Measurements from ENCODE around the gene NPM1. TPM values are rescaled to one million over a fixed set of nuclear protein-coding genes. Genes with fewer than 3 reads are reported as not detected.

The NPM1 gene
- total RNA-seq, 1 experiment from 2014 or later, result 3,122 TPM

DNA sequence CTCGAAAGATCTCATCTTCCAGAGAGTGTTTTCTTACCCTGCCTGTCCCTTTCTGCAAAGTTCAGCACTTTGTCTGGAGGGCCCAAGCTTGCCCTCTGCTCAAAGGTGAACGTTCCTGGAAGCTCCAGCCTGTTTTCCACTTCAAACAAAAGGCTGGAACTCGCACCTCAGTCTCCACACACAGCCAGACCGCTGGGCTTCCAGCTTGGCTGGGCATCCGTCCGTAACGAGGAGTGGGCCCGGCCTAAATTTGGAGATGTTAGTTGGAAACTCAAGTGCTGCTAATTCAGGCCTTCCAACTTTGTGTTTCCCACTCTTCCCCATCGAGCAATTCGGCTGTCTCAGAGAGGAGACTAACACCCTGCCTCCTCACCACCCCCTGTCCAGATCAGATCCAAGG is 66.9 kb downstream of the NPM1 start:
- Histone ChIP-seq H3K4ac (ENCODE audit: low read depth, low read length) (no peak overlapping the region), H3K27me3 (ENCODE audit: insufficient read depth, low read length) (no peaks in the 10 kb centered on the region), H4K91ac (ENCODE audit: insufficient read length, low read depth, low read length) (no peak overlapping the region), H3K4me1 (ENCODE audit: insufficient read depth, low read length) (peaks cover 5% of the 10 kb centered on the region; the same call in 1 of the 2 replicates), H4K20me1 (ENCODE audit: control insufficient read depth, insufficient read depth, insufficient read length) (no peaks in the 10 kb centered on the region), H2BK20ac (ENCODE audit: low read depth, low read length, poor library complexity, severe bottlenecking) (no peak overlapping the region), H2BK15ac (ENCODE audit: low read depth, low read length) (no peak overlapping the region), H3K56ac (ENCODE audit: insufficient read length, low read depth, low read length) (no peak overlapping the region), H4K8ac (replicated peaks; ENCODE audit: insufficient read length, low read depth, low read length) (no peak overlapping the region), H2BK12ac (ENCODE audit: insufficient read length, low read depth, low read length) (no peak overlapping the region), H2BK5ac (ENCODE audit: insufficient read length, low read length) (no peak overlapping the region), H3K23me2 (ENCODE audit: insufficient read length, low read depth, low read length, poor library complexity, severe bottlenecking) (no peaks in the 10 kb centered on the region), H3K14ac (ENCODE audit: insufficient read depth, low read length) (no peak overlapping the region), H3T11ph (ENCODE audit: low read length) (no peak overlapping the region), H3K79me2 (ENCODE audit: insufficient read depth, low read length) (no peaks in the 10 kb centered on the region), H2BK120ac (ENCODE audit: low read depth, low read length, poor library complexity, severe bottlenecking) (no peak overlapping the region), H3K27ac (ENCODE audit: insufficient read length, low read depth, low read length) (no peak overlapping the region), H4K5ac (ENCODE audit: insufficient read length, low read depth, low read length) (no peak overlapping the region), H3K18ac (ENCODE audit: insufficient read length, low read depth, low read length) (no peak overlapping the region), H3K79me1 (ENCODE audit: insufficient read depth, low read depth, low read length, poor library complexity, severe bottlenecking) (no peaks in the 10 kb centered on the region), H3K23ac (ENCODE audit: insufficient read length, low read depth, low read length) (no peak overlapping the region), H2AFZ (ENCODE audit: low read length) (no peak overlapping the region), H2AK5ac (ENCODE audit: insufficient read length, low read length) (no peak overlapping the region), H3K9ac (ENCODE audit: extremely low read depth, insufficient read length, low read length) (no peak overlapping the region), H3K9me3 (ENCODE audit: control insufficient read depth, low read depth, low read length) (no peaks in the 10 kb centered on the region), H3K4me2 (ENCODE audit: insufficient read depth, insufficient read length, low read length) (no peak overlapping the region)
- Mint-ChIP-seq H3K27me3 (ENCODE audit: low read depth) (peaks cover 28% of the 10 kb centered on the region), H3K27ac (peak overlapping the region in 1 of 3 experiments; percentile 49; a peak in 1 of 7 replicates), H3K36me3 (ENCODE audit: insufficient read depth in 1 of 3, low read depth in 3 of 3) (no peaks in the 10 kb centered on the region), H3K4me1 (peaks cover 31 to 43% of the 10 kb centered on the region in 2 experiments), H3K4me3 (no peak overlapping the region), H3K9me3 (no peaks in the 10 kb centered on the region)
- TF ChIP-seq, protein P1, sequence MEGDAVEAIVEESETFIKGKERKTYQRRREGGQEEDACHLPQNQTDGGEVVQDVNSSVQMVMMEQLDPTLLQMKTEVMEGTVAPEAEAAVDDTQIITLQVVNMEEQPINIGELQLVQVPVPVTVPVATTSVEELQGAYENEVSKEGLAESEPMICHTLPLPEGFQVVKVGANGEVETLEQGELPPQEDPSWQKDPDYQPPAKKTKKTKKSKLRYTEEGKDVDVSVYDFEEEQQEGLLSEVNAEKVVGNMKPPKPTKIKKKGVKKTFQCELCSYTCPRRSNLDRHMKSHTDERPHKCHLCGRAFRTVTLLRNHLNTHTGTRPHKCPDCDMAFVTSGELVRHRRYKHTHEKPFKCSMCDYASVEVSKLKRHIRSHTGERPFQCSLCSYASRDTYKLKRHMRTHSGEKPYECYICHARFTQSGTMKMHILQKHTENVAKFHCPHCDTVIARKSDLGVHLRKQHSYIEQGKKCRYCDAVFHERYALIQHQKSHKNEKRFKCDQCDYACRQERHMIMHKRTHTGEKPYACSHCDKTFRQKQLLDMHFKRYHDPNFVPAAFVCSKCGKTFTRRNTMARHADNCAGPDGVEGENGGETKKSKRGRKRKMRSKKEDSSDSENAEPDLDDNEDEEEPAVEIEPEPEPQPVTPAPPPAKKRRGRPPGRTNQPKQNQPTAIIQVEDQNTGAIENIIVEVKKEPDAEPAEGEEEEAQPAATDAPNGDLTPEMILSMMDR (conservative IDR thresholded peaks at IDR 0.05), result no peak
- DNase-seq, result no peak
- WGBS (ENCODE audit: extremely low coverage, insufficient read length, low lambda C conversion rate), result no CpG with 5 or more reads among the region's 10 CpGs
